MCF 10A (cell line): ENCODE results near the gene IFNL3. TPM values are rescaled to one million over a fixed set of nuclear protein-coding genes. Genes with fewer than 3 reads are reported as not detected.
A peak's percentile ranks its signal among the peaks of the same experiment; 100 is the strongest.

Experiments used
- BruUV-seq: library from RNA; stranded (reverse); fragments of 400-500 nt; replicated peaks from 2 replicates; lab custom pipeline; 2021; lab: Mats Ljungman, UMichigan
- CTCF ChIA-PET: fragments of 300-600 bp; sonication (Branson Sonifier 250); formaldehyde crosslinking; extraction: SDS; loops from one replicate; lab custom pipeline; 2021; ENCODE audit warnings: antibody characterized with exemption, inconsistent platforms; lab: Yijun Ruan, JAX
- POLR2A ChIA-PET: fragments of 300-600, 350-650 bp; sonication (Branson Sonifier 250); formaldehyde crosslinking; extraction: SDS; loops from one replicate; lab custom pipeline; 2020; ENCODE audit warnings: antibody characterized with exemption, inconsistent platforms; lab: Yijun Ruan, JAX
- DNase-seq: peaks from one replicate; pipeline ENCODE4 v3.0.0-alpha.2; 2018; ENCODE audit not compliant: unreplicated experiment
- H3K27ac Mint-ChIP-seq: one replicate; pipeline ENCODE4 v1.8.0; 2022; ENCODE audit warnings: mild to moderate bottlenecking, low read depth, mixed read lengths; ENCODE audit not compliant: unreplicated experiment
- H3K27me3 Mint-ChIP-seq: one replicate; pipeline ENCODE4 v1.8.0; 2022; ENCODE audit warnings: mixed read lengths; ENCODE audit not compliant: insufficient read depth, unreplicated experiment
- H3K36me3 Mint-ChIP-seq: one replicate; pipeline ENCODE4 v1.8.0; 2022; ENCODE audit warnings: mild to moderate bottlenecking, moderate library complexity, mixed read lengths; ENCODE audit not compliant: insufficient read depth, unreplicated experiment
- H3K4me1 Mint-ChIP-seq: one replicate; pipeline ENCODE4 v1.8.0; 2022; ENCODE audit warnings: mixed read lengths; ENCODE audit not compliant: insufficient read depth, unreplicated experiment
- H3K4me3 Mint-ChIP-seq: one replicate; pipeline ENCODE4 v1.8.0; 2022; ENCODE audit warnings: mild to moderate bottlenecking, moderate library complexity, mixed read lengths; ENCODE audit not compliant: unreplicated experiment
- H3K9me3 Mint-ChIP-seq: one replicate; pipeline ENCODE4 v1.8.0; 2022; ENCODE audit warnings: mixed read lengths; ENCODE audit not compliant: unreplicated experiment
- intact Hi-C: fragments of 100-400 bp; cut with micrococcal nuclease; formaldehyde crosslinking; loops from 2 replicates; pipeline ENCODE4 v1.14.1; 2022
- total RNA-seq: library from RNA; stranded (reverse); gene quantifications from 2 replicates; pipeline ENCODE4 v1.2.3, GENCODE V29; 2022
- TF ChIP-seq, protein P1 (sequence below): fragments of 200-600 bp; IDR thresholded peaks from one replicate; pipeline ENCODE4 v1.8.0; 2022; ENCODE audit warnings: antibody characterized with exemption, mild to moderate bottlenecking; ENCODE audit not compliant: unreplicated experiment

Gene IFNL3
- total RNA-seq, 1 experiment from 2014 or later: not detected

DNA sequence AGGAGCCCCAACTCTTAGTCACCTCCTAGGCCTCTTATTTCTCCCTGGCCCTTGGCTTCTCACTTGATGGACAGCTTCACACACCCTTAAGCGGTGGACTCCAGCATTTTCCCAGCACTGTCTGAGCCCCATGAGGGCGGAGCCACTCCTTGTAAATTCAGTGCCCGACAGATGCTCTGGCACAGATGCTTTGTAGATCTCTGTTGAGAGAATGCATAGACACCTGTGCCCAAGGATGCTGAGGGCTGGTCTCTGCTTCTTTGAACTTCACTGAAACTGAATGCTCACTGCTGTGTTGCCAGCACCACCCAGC lies 44.0 kb downstream of the IFNL3 start:
- intact Hi-C loops: no loop called here
- ChIA-PET POLR2A (no interaction called here), CTCF (interaction anchor here (0.6 kb wide), 1 partner anchor 173 kb away, joined by 3 read pairs; no protein-coding TSS in a partner anchor)
- no peak for DNase-seq
- no peaks in the 10 kb centered on the region for H3K9me3 Mint-ChIP-seq
- H3K4me3 Mint-ChIP-seq: no peak overlapping the region
- no peaks in the 10 kb centered on the region for H3K36me3 Mint-ChIP-seq
- BruUV-seq: no TSS peak
- TF ChIP-seq, protein P1, sequence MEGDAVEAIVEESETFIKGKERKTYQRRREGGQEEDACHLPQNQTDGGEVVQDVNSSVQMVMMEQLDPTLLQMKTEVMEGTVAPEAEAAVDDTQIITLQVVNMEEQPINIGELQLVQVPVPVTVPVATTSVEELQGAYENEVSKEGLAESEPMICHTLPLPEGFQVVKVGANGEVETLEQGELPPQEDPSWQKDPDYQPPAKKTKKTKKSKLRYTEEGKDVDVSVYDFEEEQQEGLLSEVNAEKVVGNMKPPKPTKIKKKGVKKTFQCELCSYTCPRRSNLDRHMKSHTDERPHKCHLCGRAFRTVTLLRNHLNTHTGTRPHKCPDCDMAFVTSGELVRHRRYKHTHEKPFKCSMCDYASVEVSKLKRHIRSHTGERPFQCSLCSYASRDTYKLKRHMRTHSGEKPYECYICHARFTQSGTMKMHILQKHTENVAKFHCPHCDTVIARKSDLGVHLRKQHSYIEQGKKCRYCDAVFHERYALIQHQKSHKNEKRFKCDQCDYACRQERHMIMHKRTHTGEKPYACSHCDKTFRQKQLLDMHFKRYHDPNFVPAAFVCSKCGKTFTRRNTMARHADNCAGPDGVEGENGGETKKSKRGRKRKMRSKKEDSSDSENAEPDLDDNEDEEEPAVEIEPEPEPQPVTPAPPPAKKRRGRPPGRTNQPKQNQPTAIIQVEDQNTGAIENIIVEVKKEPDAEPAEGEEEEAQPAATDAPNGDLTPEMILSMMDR: no peak
- no peak overlapping the region for H3K27ac Mint-ChIP-seq
- H3K4me1 Mint-ChIP-seq: peaks cover 15% of the 10 kb centered on the region
- H3K27me3 Mint-ChIP-seq: peaks cover 62% of the 10 kb centered on the region

- peaks cover 15% of the 10 kb centered on the region for H3K4me1 Mint-ChIP-seq
- BruUV-seq: no TSS peak
- no peak overlapping the region for H3K27ac Mint-ChIP-seq
- no peaks in the 10 kb centered on the region for H3K36me3 Mint-ChIP-seq
- H3K4me3 Mint-ChIP-seq: no peak overlapping the region
- no peak for DNase-seq
- H3K9me3 Mint-ChIP-seq: no peaks in the 10 kb centered on the region
- H3K27me3 Mint-ChIP-seq: peaks cover 66% of the 10 kb centered on the region
- POLR2A ChIA-PET: no interaction called here
- CTCF ChIA-PET: interaction anchor here (0.6 kb wide), 1 partner anchor 174 kb away, joined by 3 read pairs; no protein-coding TSS in a partner anchor
- TF ChIP-seq, protein P1: no peak
- intact Hi-C loops: no loop called here
Observed at GRCh38 chr19:39200066-39200802, 44.6 kb downstream of the IFNL3 start.

GRCh38 chr19:39199025-39199424 lies 45.8 kb downstream of the IFNL3 start:
- Mint-ChIP-seq H3K27me3 (peaks cover 62% of the 10 kb centered on the region), H3K4me3 (no peak overlapping the region), H3K4me1 (peaks cover 17% of the 10 kb centered on the region), H3K27ac (no peak overlapping the region), H3K36me3 (peaks cover 1% of the 10 kb centered on the region), H3K9me3 (no peaks in the 10 kb centered on the region)
- DNase-seq: no peak
- TF ChIP-seq, protein P1: no peak
- intact Hi-C loops: loop anchor here (10.0 kb wide), 1 partner anchor 126 kb away; the partner anchor contains the start of gene LRFN1
- ChIA-PET POLR2A (no interaction called here), CTCF (no interaction called here)
- no TSS peak for BruUV-seq

- intact Hi-C loops: loop anchor here (10.0 kb wide), 1 partner anchor 127 kb away; the partner anchor contains the start of gene LRFN1
- ChIA-PET POLR2A (interaction anchor here (0.6 kb wide), 1 partner anchor 40 kb away, joined by 3 read pairs; no protein-coding TSS in a partner anchor), CTCF (no interaction called here)
- BruUV-seq: no TSS peak
- H3K36me3 Mint-ChIP-seq: peaks cover 5% of the 10 kb centered on the region
- TF ChIP-seq, protein P1: no peak
- H3K27me3 Mint-ChIP-seq: peaks cover 50% of the 10 kb centered on the region
- H3K9me3 Mint-ChIP-seq: no peaks in the 10 kb centered on the region
- H3K4me1 Mint-ChIP-seq: peaks cover 24% of the 10 kb centered on the region
- no peak overlapping the region for H3K27ac Mint-ChIP-seq
- DNase-seq: peak; percentile 30
- no peak overlapping the region for H3K4me3 Mint-ChIP-seq
Observed at GRCh38 chr19:39197808-39198207, 47.0 kb downstream of the IFNL3 start.
